PC-9 (cell line): Measurements from ENCODE around the gene UGT2B11. TPM values are rescaled to one million over a fixed set of nuclear protein-coding genes. Genes with fewer than 3 reads are reported as not detected.
"Not testable (repeated sequence)": the region's sequence is repeated elsewhere in the genome, so short reads cannot be mapped to it uniquely, and the experiment has no call there.

Experiments
- BruUV-seq: library from RNA; stranded (reverse); fragments of 400-500 nt; replicated peaks from 2 replicates; lab custom pipeline; 2021; lab: Mats Ljungman, UMichigan
- CTCF ChIA-PET: fragments of 300-600 bp; sonication (Branson Sonifier 250); formaldehyde crosslinking; loops from one replicate; lab custom pipeline; 2022; ENCODE audit warnings: antibody characterized with exemption; lab: Charles Lee
- POLR2A ChIA-PET: fragments of 300-600 bp; sonication (Branson Sonifier 250); formaldehyde crosslinking; loops from one replicate; lab custom pipeline; 2022; ENCODE audit warnings: antibody characterized with exemption; ENCODE audit not compliant: unreplicated experiment; lab: Charles Lee
- DNase-seq, 2 experiments: peaks; one replicate each; pipeline versions ENCODE4 v3.0.0 to v3.0.0-alpha.2; 2015 to 2022; ENCODE audit warnings: mixed read lengths in 1 of 2
- H2AFZ ChIP-seq: fragments of 200-600 bp; sonication (generic); 2 replicates; pipeline ENCODE4 v1.8.1; 2017; ENCODE audit warnings: antibody characterized with exemption
- H3F3A ChIP-seq: fragments of 200-600 bp; sonication (generic); 2 replicates; pipeline ENCODE4 v1.8.1; 2017; ENCODE audit warnings: antibody characterized with exemption, mild to moderate bottlenecking, low read depth; ENCODE audit not compliant: insufficient read depth
- H3K27ac ChIP-seq: fragments of 200-600 bp; sonication (generic); 2 replicates; pipeline ENCODE4 v1.6.1; 2016; ENCODE audit warnings: mixed run types
- H3K27me3 ChIP-seq: fragments of 200-600 bp; sonication (generic); 2 replicates; pipeline ENCODE4 v1.6.1; 2016; ENCODE audit warnings: low read depth, mixed run types; ENCODE audit not compliant: insufficient read depth
- H3K36me3 ChIP-seq: fragments of 200-600 bp; sonication (generic); 2 replicates; pipeline ENCODE4 v1.6.1; 2016; ENCODE audit warnings: low read depth, mixed run types
- H3K4me1 ChIP-seq: fragments of 200-600 bp; sonication (generic); replicated peaks from 2 replicates; pipeline ENCODE4 v1.6.1; 2016; ENCODE audit warnings: mixed run types; ENCODE audit not compliant: insufficient read depth
- H3K4me2 ChIP-seq: fragments of 200-600 bp; sonication (generic); 2 replicates; pipeline ENCODE4 v1.6.1; 2017; ENCODE audit warnings: mixed run types
- H3K4me3 ChIP-seq: fragments of 200-600 bp; sonication (generic); 2 replicates; pipeline ENCODE4 v1.6.1; 2016; ENCODE audit warnings: mixed run types
- H3K79me2 ChIP-seq: fragments of 200-600 bp; sonication (generic); 2 replicates; pipeline ENCODE4 v1.6.1; 2017; ENCODE audit warnings: low read depth, mixed run types
- H3K9me2 ChIP-seq: fragments of 200-600 bp; sonication (generic); 2 replicates; pipeline ENCODE4 v1.8.1; 2017; ENCODE audit warnings: mild to moderate bottlenecking; ENCODE audit not compliant: insufficient read depth
- H3K9me3 ChIP-seq: fragments of 200-600 bp; sonication (generic); 2 replicates; pipeline ENCODE4 v1.8.1; 2016; ENCODE audit warnings: low read depth; ENCODE audit not compliant: insufficient read depth
- H4K20me1 ChIP-seq: fragments of 200-600 bp; sonication (generic); 2 replicates; pipeline ENCODE4 v1.8.1; 2017; ENCODE audit not compliant: insufficient read depth
- EZH2 ChIP-seq: fragments of 200-600 bp; sonication (generic); IDR thresholded peaks from 2 replicates; pipeline ENCODE4 v1.8.0; 2017; ENCODE audit warnings: antibody characterized with exemption, low read depth
- intact Hi-C: fragments of 100-400 bp; cut with micrococcal nuclease; formaldehyde crosslinking; loops from one replicate; pipeline ENCODE4 v1.10.0; 2022; ENCODE audit not compliant: unreplicated experiment
- total RNA-seq: library from RNA; stranded (reverse); gene quantifications from 2 replicates; pipeline ENCODE4 v1.2.3, GENCODE V29; 2021
- TF ChIP-seq, protein P1 (sequence below): fragments of 200-600 bp; sonication (generic); conservative IDR thresholded peaks from 2 replicates; pipeline ENCODE4 v1.6.1; 2017; ENCODE audit warnings: mixed run types, antibody characterized with exemption, mild to moderate bottlenecking, moderate library complexity

UGT2B11 gene
- total RNA-seq, 1 experiment from 2014 or later, result not detected

- H3K27ac ChIP-seq, result no peak overlapping the region
- TF ChIP-seq, protein P1, sequence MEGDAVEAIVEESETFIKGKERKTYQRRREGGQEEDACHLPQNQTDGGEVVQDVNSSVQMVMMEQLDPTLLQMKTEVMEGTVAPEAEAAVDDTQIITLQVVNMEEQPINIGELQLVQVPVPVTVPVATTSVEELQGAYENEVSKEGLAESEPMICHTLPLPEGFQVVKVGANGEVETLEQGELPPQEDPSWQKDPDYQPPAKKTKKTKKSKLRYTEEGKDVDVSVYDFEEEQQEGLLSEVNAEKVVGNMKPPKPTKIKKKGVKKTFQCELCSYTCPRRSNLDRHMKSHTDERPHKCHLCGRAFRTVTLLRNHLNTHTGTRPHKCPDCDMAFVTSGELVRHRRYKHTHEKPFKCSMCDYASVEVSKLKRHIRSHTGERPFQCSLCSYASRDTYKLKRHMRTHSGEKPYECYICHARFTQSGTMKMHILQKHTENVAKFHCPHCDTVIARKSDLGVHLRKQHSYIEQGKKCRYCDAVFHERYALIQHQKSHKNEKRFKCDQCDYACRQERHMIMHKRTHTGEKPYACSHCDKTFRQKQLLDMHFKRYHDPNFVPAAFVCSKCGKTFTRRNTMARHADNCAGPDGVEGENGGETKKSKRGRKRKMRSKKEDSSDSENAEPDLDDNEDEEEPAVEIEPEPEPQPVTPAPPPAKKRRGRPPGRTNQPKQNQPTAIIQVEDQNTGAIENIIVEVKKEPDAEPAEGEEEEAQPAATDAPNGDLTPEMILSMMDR, result no peak
- no peak for TF ChIP-seq EZH2
- no peaks in the 10 kb centered on the region for H3K79me2 ChIP-seq
- no peak overlapping the region for H3K4me2 ChIP-seq
- H3K9me3 ChIP-seq, result no peaks in the 10 kb centered on the region
- H3F3A ChIP-seq, result no peaks in the 10 kb centered on the region
- no peaks in the 10 kb centered on the region for H3K36me3 ChIP-seq
- no peaks in the 10 kb centered on the region for H3K9me2 ChIP-seq
- no peak overlapping the region for H3K4me3 ChIP-seq
- H3K4me1 ChIP-seq, result no peaks in the 10 kb centered on the region
- intact Hi-C loops, result no loop called here
- CTCF ChIA-PET, result no interaction called here
- POLR2A ChIA-PET, result no interaction called here
- no peaks in the 10 kb centered on the region for H3K27me3 ChIP-seq
- no TSS peak for BruUV-seq
- no peaks in the 10 kb centered on the region for H4K20me1 ChIP-seq
- no peak for DNase-seq
- no peak overlapping the region for H2AFZ ChIP-seq
Observed at GRCh38 chr4:69167300-69167699, 47.2 kb downstream of the UGT2B11 start.

DNA sequence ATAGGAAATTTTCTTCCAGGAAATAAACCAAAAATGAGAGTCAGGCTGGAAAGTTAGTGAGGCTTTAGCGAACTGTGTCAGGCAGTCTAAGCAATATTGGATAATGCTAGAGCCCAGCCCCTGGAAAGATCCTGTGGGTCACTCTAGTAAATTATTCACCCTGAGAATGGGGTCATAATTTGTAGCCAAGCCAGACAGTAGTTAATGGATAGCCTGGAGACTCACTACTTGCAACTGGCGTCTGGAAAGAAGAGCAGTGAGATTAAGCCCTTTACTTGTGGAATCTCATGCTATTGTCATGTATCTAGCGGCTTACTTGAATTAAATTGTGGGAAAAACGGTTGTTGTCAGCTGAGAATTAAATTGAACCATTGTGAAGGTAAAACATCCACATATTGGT is 48.2 kb downstream of the UGT2B11 start:
- H3K9me3 ChIP-seq, H2AFZ ChIP-seq, H3K36me3 ChIP-seq, intact Hi-C loops, H3K27ac ChIP-seq, H3K4me2 ChIP-seq, H3K4me3 ChIP-seq, POLR2A ChIA-PET, CTCF ChIA-PET, H3K4me1 ChIP-seq, H3K27me3 ChIP-seq, H3K79me2 ChIP-seq, BruUV-seq, H4K20me1 ChIP-seq, H3K9me2 ChIP-seq, DNase-seq, H3F3A ChIP-seq: not testable (repeated sequence)

DNA sequence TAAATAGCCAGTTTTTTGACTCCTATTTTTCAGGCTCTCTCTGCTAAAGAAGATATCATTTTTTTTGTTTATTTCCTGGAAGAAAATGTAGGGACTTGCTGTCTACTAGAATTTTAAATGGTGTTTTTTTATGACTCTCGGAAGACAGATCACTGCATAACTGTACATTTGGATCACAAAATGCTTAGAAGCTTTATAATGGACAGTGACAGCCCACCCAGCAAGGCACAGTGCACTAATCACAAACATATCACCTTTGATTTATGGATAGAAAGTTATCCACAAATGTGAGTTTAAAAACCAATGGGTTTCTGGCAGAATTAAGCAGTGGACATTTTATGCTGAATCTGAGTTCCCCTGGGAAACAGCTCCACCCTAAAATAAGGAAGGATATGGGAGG is 48.8 kb downstream of the UGT2B11 start:
- H3K4me3 ChIP-seq, POLR2A ChIA-PET, DNase-seq, H3K36me3 ChIP-seq, BruUV-seq, H4K20me1 ChIP-seq, CTCF ChIA-PET, intact Hi-C loops, H3K27me3 ChIP-seq, H3F3A ChIP-seq, H3K79me2 ChIP-seq, H3K9me3 ChIP-seq, H3K4me1 ChIP-seq, H3K9me2 ChIP-seq, H3K27ac ChIP-seq, H3K4me2 ChIP-seq, H2AFZ ChIP-seq: not testable (repeated sequence)

GRCh38 chr4:69156913-69157312 is 57.6 kb downstream of the UGT2B11 start:
- Histone ChIP-seq H3K9me2 (no peaks in the 10 kb centered on the region), H3K36me3 (no peaks in the 10 kb centered on the region), H3K27me3 (no peaks in the 10 kb centered on the region), H3K4me3 (no peak overlapping the region), H2AFZ (no peak overlapping the region), H4K20me1 (no peaks in the 10 kb centered on the region), H3K4me1 (no peaks in the 10 kb centered on the region), H3K79me2 (no peaks in the 10 kb centered on the region), H3K9me3 (no peaks in the 10 kb centered on the region), H3K27ac (no peak overlapping the region), H3F3A (no peaks in the 10 kb centered on the region), H3K4me2 (no peak overlapping the region)
- no peak for DNase-seq
- TF ChIP-seq, protein P1, result no peak; the same call in 1 of the 2 replicates
- no peak for TF ChIP-seq EZH2
- no TSS peak for BruUV-seq
- intact Hi-C loops, result no loop called here
- ChIA-PET CTCF (no interaction called here), POLR2A (no interaction called here)
